Vagina (tissue), 2 donors: Measurements from ENCODE around the gene SPOCK1.

Experiments
- POLR2A ChIP-seq, 2 donors: fragments of 450-650 bp; IDR thresholded peaks; one replicate each; pipeline ENCODE4 v1.6.1; 2017; ENCODE audit warnings: antibody characterized with exemption in 2 of 2, mild to moderate bottlenecking in 2 of 2, moderate library complexity in 2 of 2
- TF ChIP-seq, protein P1 (sequence below), 3 experiments: fragments of 450-650 bp in 2 of 3; fragments of 200-600 bp in 1 of 3; sonication (generic) in 1 of 3; IDR thresholded peaks; one replicate each; pipeline ENCODE4 v1.5.1; 2017 to 2019; ENCODE audit warnings: antibody characterized with exemption in 3 of 3, mild to moderate bottlenecking in 2 of 3, moderate library complexity in 2 of 3

DNA sequence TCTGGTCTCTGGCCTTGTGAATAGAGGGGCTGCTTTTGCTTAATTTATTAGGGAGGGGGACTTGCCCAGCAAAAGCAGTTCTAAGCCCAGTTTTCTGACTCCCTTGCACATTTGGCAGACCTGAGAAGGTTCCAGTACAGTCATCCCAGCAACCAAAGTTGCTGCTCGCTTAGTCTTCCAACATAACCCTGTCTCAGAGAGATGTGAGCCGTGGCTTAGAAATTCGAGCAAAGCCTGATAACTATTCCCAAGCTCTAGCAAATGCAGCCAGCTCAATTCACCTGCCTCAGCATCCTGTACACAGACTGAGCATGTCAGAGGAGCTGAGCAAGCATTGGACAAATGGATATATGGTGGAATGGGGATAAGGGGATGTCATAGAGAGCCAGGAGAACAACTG, 401.9 kb downstream of the SPOCK1 start:
- TF ChIP-seq, protein P1, sequence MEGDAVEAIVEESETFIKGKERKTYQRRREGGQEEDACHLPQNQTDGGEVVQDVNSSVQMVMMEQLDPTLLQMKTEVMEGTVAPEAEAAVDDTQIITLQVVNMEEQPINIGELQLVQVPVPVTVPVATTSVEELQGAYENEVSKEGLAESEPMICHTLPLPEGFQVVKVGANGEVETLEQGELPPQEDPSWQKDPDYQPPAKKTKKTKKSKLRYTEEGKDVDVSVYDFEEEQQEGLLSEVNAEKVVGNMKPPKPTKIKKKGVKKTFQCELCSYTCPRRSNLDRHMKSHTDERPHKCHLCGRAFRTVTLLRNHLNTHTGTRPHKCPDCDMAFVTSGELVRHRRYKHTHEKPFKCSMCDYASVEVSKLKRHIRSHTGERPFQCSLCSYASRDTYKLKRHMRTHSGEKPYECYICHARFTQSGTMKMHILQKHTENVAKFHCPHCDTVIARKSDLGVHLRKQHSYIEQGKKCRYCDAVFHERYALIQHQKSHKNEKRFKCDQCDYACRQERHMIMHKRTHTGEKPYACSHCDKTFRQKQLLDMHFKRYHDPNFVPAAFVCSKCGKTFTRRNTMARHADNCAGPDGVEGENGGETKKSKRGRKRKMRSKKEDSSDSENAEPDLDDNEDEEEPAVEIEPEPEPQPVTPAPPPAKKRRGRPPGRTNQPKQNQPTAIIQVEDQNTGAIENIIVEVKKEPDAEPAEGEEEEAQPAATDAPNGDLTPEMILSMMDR (IDR thresholded peaks at IDR 0.05), result no peak
- no peak for TF ChIP-seq POLR2A (IDR thresholded peaks at IDR 0.05)
